HepG2 (cell line): ENCODE measurements around the gene ANG. TPM values are rescaled to one million over a fixed set of nuclear protein-coding genes. Genes with fewer than 3 reads are reported as not detected.
A peak's percentile ranks its signal among the peaks of the same experiment; 100 is the strongest.

Experiments used
- BRCA1 ChIP-seq: sonication (generic); formaldehyde crosslinking; IDR thresholded peaks from 2 replicates; pipeline ENCODE4 v1.4.0; 2020; ENCODE audit warnings: missing genetic modification reagents
- CBX5 ChIP-seq: sonication (generic); formaldehyde crosslinking; IDR thresholded peaks from 2 replicates; pipeline ENCODE4 v1.4.0; 2020; ENCODE audit warnings: missing genetic modification reagents, borderline replicate concordance
- CREM ChIP-seq, 2 experiments: sonication (generic) in 1 of 2; formaldehyde crosslinking in 1 of 2; IDR thresholded peaks; 2 replicates each; pipeline versions ENCODE4 v1.4.0 to v1.6.1; 2016 to 2020; ENCODE audit warnings: antibody characterized with exemption in 1 of 2, mild to moderate bottlenecking in 1 of 2, missing genetic modification reagents in 1 of 2
- KAT8 ChIP-seq: IDR thresholded peaks from 2 replicates; pipeline ENCODE4 v1.6.1; 2016; ENCODE audit warnings: missing genetic modification reagents, missing compliant biosample characterization
- MATR3 ChIP-seq: sonication (generic); formaldehyde crosslinking; IDR thresholded peaks from 2 replicates; pipeline ENCODE4 v1.4.0; 2020; ENCODE audit warnings: missing genetic modification reagents
- MED1 ChIP-seq: sonication (generic); formaldehyde crosslinking; IDR thresholded peaks from 2 replicates; pipeline ENCODE4 v1.4.0; 2020; ENCODE audit warnings: missing genetic modification reagents
- MED13 ChIP-seq: sonication (generic); formaldehyde crosslinking; IDR thresholded peaks from 2 replicates; pipeline ENCODE4 v1.5.0; 2020; ENCODE audit warnings: missing genetic modification reagents
- MTA3 ChIP-seq: sonication (generic); formaldehyde crosslinking; IDR thresholded peaks from 2 replicates; pipeline ENCODE4 v1.4.0; 2020; ENCODE audit warnings: missing genetic modification reagents
- NCOA2 ChIP-seq: sonication (generic); formaldehyde crosslinking; IDR thresholded peaks from 2 replicates; pipeline ENCODE4 v1.8.0; 2022; ENCODE audit warnings: inconsistent platforms
- PCBP2 ChIP-seq: fragments of 200-400 bp; formaldehyde crosslinking; optimal IDR thresholded peaks from 2 replicates; pipeline ENCODE3; 2018; ENCODE audit warnings: low read length, low read depth; ENCODE audit not compliant: poor library complexity, severe bottlenecking
- POLR2AphosphoS2 ChIP-seq: IDR thresholded peaks from 2 replicates; pipeline ENCODE4 v1.6.1; 2011; ENCODE audit warnings: low read depth, low read length, improper control_type of control experiment
- POLR2AphosphoS5 ChIP-seq: IDR thresholded peaks from 2 replicates; pipeline ENCODE4 v1.6.1; 2012; ENCODE audit warnings: low read depth, low read length
- SNAPC2 ChIP-seq: sonication (generic); formaldehyde crosslinking; IDR thresholded peaks from 2 replicates; pipeline ENCODE4 v1.8.1; 2022; ENCODE audit warnings: mild to moderate bottlenecking, missing genetic modification reagents
- STAT5B ChIP-seq: sonication (generic); formaldehyde crosslinking; IDR thresholded peaks from 2 replicates; pipeline ENCODE4 v1.4.0; 2020; ENCODE audit warnings: missing genetic modification reagents
- ZFP41 ChIP-seq: sonication (generic); formaldehyde crosslinking; IDR thresholded peaks from 2 replicates; pipeline ENCODE4 v1.4.0; 2020; ENCODE audit warnings: mild to moderate bottlenecking, missing genetic modification reagents, borderline replicate concordance
- ZKSCAN1 ChIP-seq: fragments of 150-350 bp; IDR thresholded peaks from 2 replicates; pipeline ENCODE4 v1.6.1; 2014; ENCODE audit warnings: low read length
- ZNF275 ChIP-seq: sonication (generic); formaldehyde crosslinking; IDR thresholded peaks from 2 replicates; pipeline ENCODE4 v1.8.0; 2022; ENCODE audit warnings: missing genetic modification reagents, mild to moderate bottlenecking, inconsistent platforms, borderline replicate concordance
- ZNF367 ChIP-seq: sonication (generic); formaldehyde crosslinking; IDR thresholded peaks from 2 replicates; pipeline ENCODE4 v1.4.0; 2020; ENCODE audit warnings: missing genetic modification reagents, borderline replicate concordance
- ZNF460 ChIP-seq: sonication (generic); formaldehyde crosslinking; IDR thresholded peaks from 2 replicates; pipeline ENCODE4 v1.5.1; 2020; ENCODE audit warnings: missing genetic modification reagents, mild to moderate bottlenecking, borderline replicate concordance
- ZNF878 ChIP-seq: sonication (generic); formaldehyde crosslinking; IDR thresholded peaks from 2 replicates; pipeline ENCODE4 v1.8.1; 2023; ENCODE audit warnings: mild to moderate bottlenecking, missing genetic modification reagents, moderate library complexity
- ZNF891 ChIP-seq: sonication (generic); formaldehyde crosslinking; IDR thresholded peaks from 2 replicates; pipeline ENCODE4 v1.5.0; 2020; ENCODE audit warnings: mild to moderate bottlenecking, missing genetic modification reagents
- polyA plus RNA-seq, 8 experiments: library from polyadenylated mRNA; depleted of rRNA in 3 of 8; stranded (reverse) in 7 of 8; unstranded in 1 of 8; fragments of >200 nt; fragmentation: Illumina TruSeq in 4 of 8; extraction: Trizol in 4 of 8; gene quantifications; 2 replicates each; pipeline versions ENCODE4 v1.2.1 to v1.2.3, GENCODE V29; 2011 to 2016; ENCODE audit warnings: low read depth in 4 of 8, missing spikeins in 1 of 8, mixed read lengths in 1 of 8; ENCODE audit not compliant: insufficient read depth in 1 of 8
- total RNA-seq, 5 experiments: library from RNA; depleted of rRNA; stranded (reverse); fragments of >200 nt; fragmentation: Illumina TruSeq; extraction: Trizol; gene quantifications; 2 replicates each; pipeline ENCODE4 v1.2.3, GENCODE V29; 2016; ENCODE audit warnings: low read depth in 1 of 5
- TF ChIP-seq, protein P1 (sequence below): IDR thresholded peaks from 2 replicates; pipeline ENCODE4 v1.6.1; 2012; ENCODE audit warnings: low read depth, low read length, improper control_type of control experiment
- TF ChIP-seq, protein P2 (sequence below): sonication (generic); formaldehyde crosslinking; IDR thresholded peaks from 2 replicates; pipeline ENCODE4 v1.4.0; 2020; ENCODE audit warnings: low read depth, mild to moderate bottlenecking, missing genetic modification reagents
- TF ChIP-seq, protein P3 (sequence below): sonication (generic); formaldehyde crosslinking; IDR thresholded peaks from 2 replicates; pipeline ENCODE4 v1.5.0; 2020; ENCODE audit warnings: missing genetic modification reagents
- TF ChIP-seq, protein P4 (sequence below): sonication (generic); formaldehyde crosslinking; IDR thresholded peaks from 2 replicates; pipeline ENCODE4 v1.5.0; 2020; ENCODE audit warnings: mild to moderate bottlenecking, missing genetic modification reagents

ANG gene
- total and polyA plus RNA-seq, 2 of the 13 experiments (the other 11 are each of a cell fraction or from before 2014, with no cell fraction given), result 83.6 to 401 TPM

- TF ChIP-seq ZFP41 (CRISPR knock-in tag) (no peak), ZKSCAN1 (no peak), KAT8 (CRISPR knock-in tag) (no peak), MED13 (CRISPR knock-in tag) (no peak), SNAPC2 (CRISPR knock-in tag) (peak; percentile 1; the same call in 1 of the 2 replicates), MATR3 (CRISPR knock-in tag) (no peak), POLR2AphosphoS5 (peak; percentile 45; the same call in 1 of the 2 replicates), PCBP2 (no peak), POLR2AphosphoS2 (no peak), ZNF275 (no peak), CBX5 (CRISPR knock-in tag) (no peak), BRCA1 (no peak), CREM (IDR thresholded peaks at IDR 0.05) (peak; percentile 43; the same call in 1 of the 2 replicates), CREM (CRISPR knock-in tag; IDR thresholded peaks at IDR 0.05) (no peak), ZNF878 (CRISPR knock-in tag) (no peak), MTA3 (CRISPR knock-in tag) (no peak), STAT5B (CRISPR knock-in tag) (no peak), MED1 (CRISPR knock-in tag) (peak; percentile 64; the same call in 1 of the 2 replicates), ZNF367 (CRISPR knock-in tag) (no peak), NCOA2 (CRISPR knock-in tag) (peak; percentile 66), ZNF891 (no peak), ZNF460 (CRISPR knock-in tag) (no peak)
- TF ChIP-seq, protein P1, sequence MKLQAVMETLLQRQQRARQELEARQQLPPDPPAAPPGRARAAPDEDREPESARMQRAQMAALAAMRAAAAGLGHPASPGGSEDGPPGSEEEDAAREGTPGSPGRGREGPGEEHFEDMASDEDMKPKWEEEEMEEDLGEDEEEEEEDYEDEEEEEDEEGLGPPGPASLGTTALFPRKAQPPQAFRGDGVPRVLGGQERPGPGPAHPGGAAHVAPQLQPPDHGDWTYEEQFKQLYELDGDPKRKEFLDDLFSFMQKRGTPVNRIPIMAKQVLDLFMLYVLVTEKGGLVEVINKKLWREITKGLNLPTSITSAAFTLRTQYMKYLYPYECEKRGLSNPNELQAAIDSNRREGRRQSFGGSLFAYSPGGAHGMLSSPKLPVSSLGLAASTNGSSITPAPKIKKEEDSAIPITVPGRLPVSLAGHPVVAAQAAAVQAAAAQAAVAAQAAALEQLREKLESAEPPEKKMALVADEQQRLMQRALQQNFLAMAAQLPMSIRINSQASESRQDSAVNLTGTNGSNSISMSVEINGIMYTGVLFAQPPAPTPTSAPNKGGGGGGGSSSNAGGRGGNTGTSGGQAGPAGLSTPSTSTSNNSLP, result peak; percentile 67
- TF ChIP-seq, protein P2, sequence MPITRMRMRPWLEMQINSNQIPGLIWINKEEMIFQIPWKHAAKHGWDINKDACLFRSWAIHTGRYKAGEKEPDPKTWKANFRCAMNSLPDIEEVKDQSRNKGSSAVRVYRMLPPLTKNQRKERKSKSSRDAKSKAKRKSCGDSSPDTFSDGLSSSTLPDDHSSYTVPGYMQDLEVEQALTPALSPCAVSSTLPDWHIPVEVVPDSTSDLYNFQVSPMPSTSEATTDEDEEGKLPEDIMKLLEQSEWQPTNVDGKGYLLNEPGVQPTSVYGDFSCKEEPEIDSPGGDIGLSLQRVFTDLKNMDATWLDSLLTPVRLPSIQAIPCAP (CRISPR knock-in tag), result no peak
- TF ChIP-seq, protein P3, sequence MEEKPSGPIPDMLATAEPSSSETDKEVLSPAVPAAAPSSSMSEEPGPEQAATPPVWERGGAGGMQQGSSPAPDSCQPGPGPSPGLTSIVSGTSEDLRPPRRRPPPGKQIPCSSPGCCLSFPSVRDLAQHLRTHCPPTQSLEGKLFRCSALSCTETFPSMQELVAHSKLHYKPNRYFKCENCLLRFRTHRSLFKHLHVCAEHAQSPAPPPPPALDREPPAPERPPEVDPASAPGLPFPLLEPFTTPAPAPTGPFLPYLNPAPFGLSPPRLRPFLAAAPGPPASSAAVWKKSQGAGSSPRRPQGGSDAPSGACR (CRISPR knock-in tag), result 0 out of 2 replicates have a peak, but pooled peaks have one; percentile 70
- TF ChIP-seq, protein P4, sequence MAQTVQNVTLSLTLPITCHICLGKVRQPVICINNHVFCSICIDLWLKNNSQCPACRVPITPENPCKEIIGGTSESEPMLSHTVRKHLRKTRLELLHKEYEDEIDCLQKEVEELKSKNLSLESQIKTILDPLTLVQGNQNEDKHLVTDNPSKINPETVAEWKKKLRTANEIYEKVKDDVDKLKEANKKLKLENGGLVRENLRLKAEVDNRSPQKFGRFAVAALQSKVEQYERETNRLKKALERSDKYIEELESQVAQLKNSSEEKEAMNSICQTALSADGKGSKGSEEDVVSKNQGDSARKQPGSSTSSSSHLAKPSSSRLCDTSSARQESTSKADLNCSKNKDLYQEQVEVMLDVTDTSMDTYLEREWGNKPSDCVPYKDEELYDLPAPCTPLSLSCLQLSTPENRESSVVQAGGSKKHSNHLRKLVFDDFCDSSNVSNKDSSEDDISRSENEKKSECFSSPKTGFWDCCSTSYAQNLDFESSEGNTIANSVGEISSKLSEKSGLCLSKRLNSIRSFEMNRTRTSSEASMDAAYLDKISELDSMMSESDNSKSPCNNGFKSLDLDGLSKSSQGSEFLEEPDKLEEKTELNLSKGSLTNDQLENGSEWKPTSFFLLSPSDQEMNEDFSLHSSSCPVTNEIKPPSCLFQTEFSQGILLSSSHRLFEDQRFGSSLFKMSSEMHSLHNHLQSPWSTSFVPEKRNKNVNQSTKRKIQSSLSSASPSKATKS, result 0 out of 2 replicates have a peak, but pooled peaks have one; percentile 63
These were observed at the start of gene ANG (continued) for GRCh38 chr14:20688167-20688839.
